SU-DHL-6 (cell line): ENCODE results near the gene SLC25A20.

Experiments used
- H2AFZ ChIP-seq: fragments of 200-600 bp; sonication (generic); 2 replicates; pipeline ENCODE4 v1.6.1; 2014; ENCODE audit warnings: low read depth, mild to moderate bottlenecking, moderate library complexity, mixed read lengths, antibody characterized with exemption, low read length; ENCODE audit not compliant: severe bottlenecking
- H3F3A ChIP-seq: fragments of 200-600 bp; shearing (Covaris generic); 2 replicates; pipeline ENCODE4 v1.6.0; 2016; ENCODE audit warnings: antibody characterized with exemption, mild to moderate bottlenecking; ENCODE audit not compliant: insufficient read depth
- H3K27ac ChIP-seq: fragments of 200-600 bp; sonication (generic); 2 replicates; pipeline ENCODE4 v1.5.1; 2016; ENCODE audit warnings: low read depth, mild to moderate bottlenecking, low read length, moderate library complexity, mixed read lengths
- H3K27me3 ChIP-seq: fragments of 200-600 bp; sonication (generic), shearing (Covaris generic); 2 replicates; pipeline ENCODE4 v1.6.0; 2014; ENCODE audit warnings: mild to moderate bottlenecking, low read length
- H3K36me3 ChIP-seq: fragments of 200-600 bp; sonication (generic); 2 replicates; pipeline ENCODE4 v1.6.1; 2014; ENCODE audit warnings: mild to moderate bottlenecking, low read length, mixed read lengths
- H3K4me2 ChIP-seq: fragments of 300-600, 200-600 bp; shearing (Covaris generic), sonication (generic); 2 replicates; pipeline ENCODE4 v1.6.0; 2014; ENCODE audit warnings: low read length, low read depth, mild to moderate bottlenecking; ENCODE audit not compliant: poor library complexity, severe bottlenecking
- H3K4me3 ChIP-seq: fragments of 200-600 bp; sonication (generic); 2 replicates; pipeline ENCODE4 v1.5.1; 2014; ENCODE audit warnings: antibody characterized with exemption, low read length, mild to moderate bottlenecking, mixed read lengths; ENCODE audit not compliant: insufficient read depth, poor library complexity, severe bottlenecking
- H3K79me2 ChIP-seq: fragments of 200-600 bp; sonication (generic); 2 replicates; pipeline ENCODE4 v1.6.1; 2014; ENCODE audit warnings: mild to moderate bottlenecking, low read length, moderate library complexity; ENCODE audit not compliant: insufficient read depth
- H3K9ac ChIP-seq: fragments of 200-600 bp; sonication (generic); 2 replicates; pipeline ENCODE4 v1.7.0; 2014; ENCODE audit warnings: mild to moderate bottlenecking, low read length
- H3K9me2 ChIP-seq: fragments of 200-600 bp; sonication (generic); replicated peaks from 2 replicates; pipeline ENCODE4 v1.6.1; 2014; ENCODE audit warnings: low read length; ENCODE audit not compliant: insufficient read depth
- H3K9me3 ChIP-seq: fragments of 200-600 bp; sonication (generic); 2 replicates; pipeline ENCODE4 v1.6.1; 2014; ENCODE audit warnings: low read length, mixed read lengths; ENCODE audit not compliant: insufficient read depth
- H4K20me1 ChIP-seq: fragments of 200-600 bp; sonication (generic); 2 replicates; pipeline ENCODE4 v1.6.1; 2014; ENCODE audit warnings: low read depth, mild to moderate bottlenecking, antibody characterized with exemption, low read length, moderate library complexity, mixed read lengths
- CTCF ChIP-seq: fragments of 200-600 bp; sonication (generic); IDR thresholded peaks from one replicate; pipeline ENCODE4 v1.5.1; 2017; ENCODE audit warnings: antibody characterized with exemption, mild to moderate bottlenecking, low read length, moderate library complexity; ENCODE audit not compliant: insufficient read depth, poor library complexity, severe bottlenecking
- EZH2phosphoT487 ChIP-seq: fragments of 200-600 bp; sonication (generic), shearing (Covaris generic); conservative IDR thresholded peaks from 2 replicates; pipeline ENCODE4 v1.6.1; 2018; ENCODE audit warnings: mild to moderate bottlenecking, antibody characterized with exemption, low read length, moderate library complexity, mixed read lengths

The SLC25A20 gene

DNA sequence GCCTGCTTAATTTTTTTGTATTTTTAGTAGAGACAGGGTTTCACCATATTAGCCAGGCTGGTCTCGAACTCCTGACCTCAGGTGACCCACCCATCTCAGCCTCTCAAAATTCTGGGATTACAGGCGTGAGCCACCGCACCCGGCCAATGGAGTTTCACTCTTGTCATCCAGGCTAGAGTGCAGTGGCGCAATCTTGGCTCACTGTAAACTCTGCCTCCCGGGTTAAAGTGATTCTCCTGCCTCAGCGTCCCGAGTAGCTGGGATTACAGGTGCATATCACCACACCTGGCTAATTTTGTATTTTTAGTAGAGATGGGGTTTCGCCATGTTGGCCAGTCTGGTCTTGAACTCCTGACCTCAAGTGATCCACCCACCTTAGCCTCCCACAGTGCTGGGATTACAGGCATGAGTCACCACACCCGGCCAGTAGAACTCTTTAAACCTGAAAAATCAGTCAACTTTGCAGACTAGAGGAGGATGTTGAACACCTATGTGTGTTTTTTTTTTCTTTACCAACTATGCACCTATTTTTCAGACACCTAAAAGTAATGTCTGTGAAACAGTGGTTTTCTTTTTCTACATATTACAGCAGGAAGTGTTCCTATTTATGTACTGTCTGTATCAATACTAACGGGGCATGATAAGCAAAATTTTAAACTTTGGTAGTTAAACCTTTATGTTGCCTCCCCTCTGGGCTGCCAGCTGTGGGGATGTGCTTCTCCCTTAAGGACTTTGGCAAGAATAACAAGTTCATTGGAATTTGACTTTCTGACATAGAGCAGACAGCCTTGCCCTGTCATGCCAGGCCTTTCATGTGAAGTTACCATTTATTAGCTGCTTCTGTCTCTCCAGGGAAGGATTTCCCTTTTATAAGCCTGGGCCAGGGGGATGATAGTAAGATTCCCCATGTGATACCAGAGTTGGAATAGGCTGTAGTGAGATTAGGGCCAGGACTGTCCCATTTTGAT is 28.0 kb upstream of the SLC25A20 start:
- H3K9ac ChIP-seq, result no peak overlapping the region
- no peak overlapping the region for H3K4me2 ChIP-seq
- TF ChIP-seq CTCF (no peak), EZH2phosphoT487 (no peak)
- no peak overlapping the region for H3K27ac ChIP-seq
- H3K36me3 ChIP-seq, result peaks cover 43% of the 10 kb centered on the region; the same call in 1 of the 2 replicates
- H3F3A ChIP-seq, result 0 out of 2 replicates have a peak, but pooled peaks cover 4% of the 10 kb centered on the region
- H3K27me3 ChIP-seq, result no peaks in the 10 kb centered on the region
- no peak overlapping the region for H2AFZ ChIP-seq
- H3K9me3 ChIP-seq, result no peaks in the 10 kb centered on the region
- H4K20me1 ChIP-seq, result peaks cover 30% of the 10 kb centered on the region; the same call in 1 of the 2 replicates
- peaks cover 97% of the 10 kb centered on the region for H3K79me2 ChIP-seq
- H3K9me2 ChIP-seq, result no peaks in the 10 kb centered on the region
- H3K4me3 ChIP-seq, result no peak overlapping the region

GRCh38 chr3:48919215-48920138 is 20.8 kb upstream of the SLC25A20 start:
- H3K9ac ChIP-seq, result peak overlapping the region; percentile 93
- no peaks in the 10 kb centered on the region for H3K9me3 ChIP-seq
- TF ChIP-seq EZH2phosphoT487 (no peak), CTCF (no peak)
- peak overlapping the region; percentile 36 for H2AFZ ChIP-seq
- 0 out of 2 replicates have a peak, but pooled peaks cover 6% of the 10 kb centered on the region for H4K20me1 ChIP-seq
- H3K4me3 ChIP-seq, result peak overlapping the region; percentile 78
- H3K36me3 ChIP-seq, result peaks cover 12% of the 10 kb centered on the region; the same call in 1 of the 2 replicates
- peak overlapping the region; percentile 88 for H3K27ac ChIP-seq
- H3K79me2 ChIP-seq, result peaks cover 55% of the 10 kb centered on the region
- H3F3A ChIP-seq, result peaks cover 17% of the 10 kb centered on the region
- peak overlapping the region; percentile 98 for H3K4me2 ChIP-seq
- no peaks in the 10 kb centered on the region for H3K9me2 ChIP-seq
- no peaks in the 10 kb centered on the region for H3K27me3 ChIP-seq

GRCh38 chr3:48918388-48919214 is 19.9 kb upstream of the SLC25A20 start, which contains the start of gene ARIH2:
TSS of gene ARIH2 (plus strand) at chr3:48918842. CDS start at chr3:48927559, 8,717 bp downstream.
- Histone ChIP-seq H3F3A (peaks cover 17% of the 10 kb centered on the region), H3K9me3 (no peaks in the 10 kb centered on the region), H3K27ac (peak within 1 kb of the TSS; percentile 88), H3K79me2 (peaks cover 47% of the 10 kb centered on the region), H3K9ac (peak within 1 kb of the TSS; percentile 93), H3K36me3 (peaks cover 8% of the 10 kb centered on the region; the same call in 1 of the 2 replicates), H3K27me3 (no peaks in the 10 kb centered on the region), H2AFZ (peak within 1 kb of the TSS; percentile 36), H3K9me2 (no peaks in the 10 kb centered on the region), H3K4me3 (peak within 1 kb of the TSS; percentile 78), H3K4me2 (peak within 1 kb of the TSS; percentile 98), H4K20me1 (0 out of 2 replicates have a peak, but pooled peaks cover 6% of the 10 kb centered on the region)
- no peak for TF ChIP-seq CTCF
- no peak for TF ChIP-seq EZH2phosphoT487
